ENCODE measurements around the gene CBFA2T3.

Gene CBFA2T3

GRCh38 chr16:88885693-88886280 is 91.2 kb downstream of the CBFA2T3 start:
- no peak for DNase-seq

GRCh38 chr16:88884569-88885271 is 92.3 kb downstream of the CBFA2T3 start:
- DNase-seq: no peak

GRCh38 chr16:88883946-88884345 is 93.1 kb downstream of the CBFA2T3 start:
- no peak for DNase-seq

GRCh38 chr16:88883117-88883895 is 93.7 kb downstream of the CBFA2T3 start:
- no peak for DNase-seq

GRCh38 chr16:88882358-88883030 is 94.5 kb downstream of the CBFA2T3 start:
- DNase-seq: no peak

GRCh38 chr16:88881675-88882357 is 95.2 kb downstream of the CBFA2T3 start:
- no peak for DNase-seq

- DNase-seq: no peak
These were observed 95.9 kb downstream of the CBFA2T3 start for GRCh38 chr16:88881007-88881615.

- no peak for DNase-seq
These were observed 96.6 kb downstream of the CBFA2T3 start for GRCh38 chr16:88880226-88881006.

- no peak for DNase-seq
These were observed 97.3 kb downstream of the CBFA2T3 start for GRCh38 chr16:88879788-88880055.

GRCh38 chr16:88878967-88879787 is 97.8 kb downstream of the CBFA2T3 start:
- DNase-seq: no peak

GRCh38 chr16:88878356-88878755 is 98.7 kb downstream of the CBFA2T3 start:
- DNase-seq: no peak

GRCh38 chr16:88877564-88878289 is 99.3 kb downstream of the CBFA2T3 start:
- no peak for DNase-seq

- DNase-seq: no peak
These were observed 100.0 kb downstream of the CBFA2T3 start for GRCh38 chr16:88876942-88877526.

GRCh38 chr16:88875703-88876234 is 101.2 kb downstream of the CBFA2T3 start:
- DNase-seq: no peak

GRCh38 chr16:88874938-88875599 is 101.9 kb downstream of the CBFA2T3 start:
- no peak for DNase-seq

GRCh38 chr16:88872650-88873331 is 104.2 kb downstream of the CBFA2T3 start:
- no peak for DNase-seq

- DNase-seq: no peak
These were observed 105.1 kb downstream of the CBFA2T3 start for GRCh38 chr16:88871730-88872416.

- DNase-seq: no peak
These were observed 105.7 kb downstream of the CBFA2T3 start for GRCh38 chr16:88871349-88871702.
